NCI-H524 treated with DMSO at 0.1 percent for 48 hours (cell line): ENCODE results near the gene SLC7A4.

Source experiments
- DNase-seq: peaks from one replicate; lab custom pipeline; 2025; lab: John Stamatoyannopoulos, UW

Gene SLC7A4

GRCh38 chr22:20986365-20986764, 46.0 kb downstream of the SLC7A4 start:
- no peak for DNase-seq

GRCh38 chr22:20985720-20986119, 46.6 kb downstream of the SLC7A4 start:
- DNase-seq: no peak

GRCh38 chr22:20983081-20983771, 49.1 kb downstream of the SLC7A4 start:
- DNase-seq: no peak

GRCh38 chr22:20982563-20982882, 49.8 kb downstream of the SLC7A4 start:
- DNase-seq: no peak

GRCh38 chr22:20981787-20982562, 50.4 kb downstream of the SLC7A4 start, which contains the start of gene LZTR1:
Gene LZTR1, plus strand, starts transcription at chr22:20982297. Its CDS starts 75 bp downstream, at chr22:20982372.
- no peak for DNase-seq

GRCh38 chr22:20980938-20981722, 51.2 kb downstream of the SLC7A4 start:
- DNase-seq: no peak

GRCh38 chr22:20980523-20980922, 51.8 kb downstream of the SLC7A4 start:
- DNase-seq: no peak

GRCh38 chr22:20979940-20980453, 52.4 kb downstream of the SLC7A4 start:
- DNase-seq: no peak

GRCh38 chr22:20979243-20979809, 53.0 kb downstream of the SLC7A4 start:
- no peak for DNase-seq
